Measurements from ENCODE around the gene MED13L.
A peak's percentile ranks its signal among the peaks of the same experiment; 100 is the strongest.

GRCh38 chr12:116066381-116067230, 210.9 kb downstream of the MED13L start:
- TF ChIP-seq CTCF (optimal IDR thresholded peaks at IDR 0.05 in 1 of 3, IDR thresholded peaks at IDR 0.05 in 1 of 3, conservative IDR thresholded peaks at IDR 0.05 in 1 of 3; ENCODE audit: extremely low read depth in 1 of 3, insufficient read depth in 2 of 3, low read length in 3 of 3) (peak; percentile 73 to 82 (median 77)), EZH2 (IDR thresholded peaks at IDR 0.05; ENCODE audit: low read length) (no peak)

All from keratinocyte (primary cell).